NCI-H146 treated with DMSO at 0.1 percent for 48 hours (cell line): Measurements from ENCODE around the gene SLC17A7.

Experiments used
- DNase-seq: peaks from one replicate; lab custom pipeline; 2025; ENCODE audit not compliant: unreplicated experiment; lab: John Stamatoyannopoulos, UW

The SLC17A7 gene

DNA sequence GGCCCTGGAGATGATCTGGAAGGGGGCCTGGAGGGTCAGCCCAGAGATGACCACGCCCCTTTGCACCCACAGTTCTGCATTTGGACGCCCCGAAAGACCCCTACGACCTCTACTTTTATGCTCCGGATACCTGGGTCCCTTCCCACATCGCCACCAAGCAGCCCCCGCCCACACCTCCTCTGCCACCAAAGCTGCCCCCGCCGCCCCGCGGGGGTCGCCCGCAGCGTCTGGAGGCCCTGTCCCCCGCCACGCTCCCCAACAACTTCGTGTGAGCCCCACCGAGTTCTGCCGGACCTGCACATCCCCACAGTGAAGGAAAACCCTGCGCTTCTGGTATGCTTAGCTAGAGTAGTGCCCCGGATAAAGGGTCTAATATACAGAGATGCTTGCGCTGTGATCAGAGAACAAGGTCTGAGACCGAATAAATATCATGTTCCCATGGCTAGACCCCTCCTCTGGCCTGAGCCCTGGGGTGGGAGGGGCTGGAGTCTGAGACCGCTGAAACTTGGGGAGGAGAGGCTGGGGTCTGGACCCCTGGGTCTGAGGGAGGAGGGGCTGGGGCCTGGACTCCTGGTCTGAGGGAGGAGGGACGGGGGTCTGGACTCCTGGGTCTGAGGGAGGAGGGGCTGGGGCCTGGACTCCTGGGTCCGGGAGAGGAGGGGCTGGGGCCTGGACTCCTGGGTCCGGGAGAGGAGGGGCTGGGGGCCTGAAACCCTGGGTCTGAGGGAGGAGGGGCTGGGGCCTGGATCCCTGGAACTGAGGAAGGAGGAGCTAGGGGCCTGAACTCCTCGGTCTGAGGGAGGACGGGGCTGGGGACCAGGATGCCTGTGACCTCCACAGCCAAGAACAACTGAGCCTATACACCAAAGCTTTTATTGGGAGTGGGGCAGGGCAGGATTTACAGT lies 12.5 kb downstream of the SLC17A7 start:
- DNase-seq: no peak

DNA sequence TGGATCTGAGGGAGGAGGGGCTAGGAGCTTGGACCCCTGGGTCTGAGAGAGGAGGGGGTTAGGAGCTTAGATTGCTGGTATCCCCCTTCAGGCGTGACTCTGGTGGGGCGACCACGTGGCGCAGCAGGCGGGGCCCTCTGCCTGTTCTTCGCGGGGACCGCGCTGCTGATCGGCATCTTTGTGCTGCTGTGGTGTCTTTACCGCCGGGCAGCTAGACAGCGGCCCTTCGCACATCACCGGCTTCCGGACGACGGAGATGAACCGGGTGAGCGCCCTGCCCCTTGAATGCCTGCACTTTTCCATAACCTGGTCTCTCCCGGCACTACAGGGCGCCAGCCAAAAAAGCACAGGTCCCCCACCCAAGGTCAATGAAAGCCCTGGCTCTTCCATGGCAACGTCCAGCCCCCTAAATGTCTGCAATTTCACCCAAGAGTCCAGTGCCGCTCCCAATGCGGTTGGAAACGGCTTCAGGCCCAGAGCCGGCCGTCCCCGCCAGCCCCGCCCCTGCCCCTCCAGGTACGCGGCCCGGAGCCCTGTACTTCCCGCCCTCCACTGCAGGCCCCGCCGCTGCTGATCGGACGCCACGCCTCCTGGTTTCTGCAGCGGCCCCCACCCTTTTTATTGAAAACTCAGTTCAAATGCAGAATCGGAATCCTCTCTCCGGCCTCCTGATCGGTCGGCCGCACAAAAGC lies 13.3 kb downstream of the SLC17A7 start:
- DNase-seq: peak; percentile 31

DNA sequence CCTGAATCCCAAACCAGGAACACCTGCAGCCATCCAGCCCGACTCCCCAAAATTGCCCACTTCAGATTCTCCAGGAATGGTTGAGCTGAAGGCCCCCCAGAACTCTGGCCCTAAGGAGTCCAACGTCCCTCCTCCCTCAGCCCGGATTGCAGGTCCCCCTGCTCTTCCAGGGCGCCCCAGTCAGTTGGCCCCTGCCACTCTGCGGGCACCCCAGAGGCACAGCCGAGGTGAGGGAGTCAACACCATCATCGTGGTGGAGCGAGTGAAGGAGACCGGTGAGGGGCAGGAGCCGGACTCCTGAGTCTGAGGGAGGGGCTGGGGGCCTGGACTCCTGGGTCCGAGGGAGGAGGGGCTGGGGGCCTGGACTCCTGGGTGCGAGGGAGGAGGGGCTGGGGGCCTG lies 14.0 kb downstream of the SLC17A7 start:
- no peak for DNase-seq

DNA sequence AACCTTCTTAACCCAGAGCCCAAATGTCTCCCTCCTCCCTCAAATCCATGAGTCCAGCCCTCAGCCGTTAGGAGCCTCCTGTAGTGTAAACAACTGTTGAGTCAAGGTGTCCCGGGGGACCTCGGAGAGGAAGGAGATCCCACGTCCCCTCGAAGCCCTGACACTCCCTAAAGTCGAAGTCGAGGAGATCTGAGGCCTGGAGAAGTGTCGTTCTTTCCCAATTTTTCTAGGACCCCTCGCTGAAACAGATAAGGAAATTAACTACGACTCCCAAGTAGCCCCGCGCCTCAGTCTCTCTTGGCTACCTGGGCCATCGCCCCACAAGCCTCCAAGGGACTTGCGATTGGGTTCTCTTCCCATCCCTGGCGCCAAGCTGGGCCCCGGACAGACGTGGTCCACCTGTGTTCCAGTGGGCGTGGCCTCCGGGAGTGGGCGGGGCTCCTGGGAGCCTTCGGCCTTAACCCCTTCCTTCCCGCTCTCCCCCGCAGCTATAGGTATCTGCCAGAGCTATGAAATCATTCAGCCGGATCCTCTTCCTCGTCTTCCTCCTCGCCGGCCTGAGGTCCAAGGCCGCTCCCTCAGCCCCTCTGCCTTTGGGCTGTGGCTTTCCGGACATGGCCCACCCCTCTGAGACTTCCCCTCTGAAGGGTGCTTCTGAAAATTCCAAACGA lies 15.3 kb downstream of the SLC17A7 start:
- no peak for DNase-seq

DNA sequence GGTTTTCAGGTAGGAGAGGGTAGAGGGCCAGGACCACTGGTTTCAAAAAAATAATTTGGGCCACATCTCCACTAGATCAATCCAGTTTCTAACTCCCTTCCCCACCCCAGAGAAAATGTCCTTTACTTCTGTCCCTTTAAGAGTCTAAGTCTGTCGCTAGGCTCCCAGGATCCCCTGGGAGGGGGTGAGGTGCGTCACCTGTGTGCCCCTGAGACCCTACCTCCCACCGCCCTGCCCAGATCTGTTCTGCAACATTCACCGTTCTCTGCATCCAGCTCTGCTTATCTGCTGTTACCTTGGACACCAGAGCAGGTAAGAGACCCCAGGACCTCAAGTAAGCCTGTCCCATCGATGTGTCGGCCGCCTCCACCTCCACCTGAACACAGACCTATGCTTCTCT lies 16.1 kb downstream of the SLC17A7 start, which contains the start of gene GFY:
GFY (plus strand) TSS at position 211 of the 400 bp plus-strand sequence. CDS start 1,043 bp downstream, outside the sequence.
- DNase-seq: no peak

DNA sequence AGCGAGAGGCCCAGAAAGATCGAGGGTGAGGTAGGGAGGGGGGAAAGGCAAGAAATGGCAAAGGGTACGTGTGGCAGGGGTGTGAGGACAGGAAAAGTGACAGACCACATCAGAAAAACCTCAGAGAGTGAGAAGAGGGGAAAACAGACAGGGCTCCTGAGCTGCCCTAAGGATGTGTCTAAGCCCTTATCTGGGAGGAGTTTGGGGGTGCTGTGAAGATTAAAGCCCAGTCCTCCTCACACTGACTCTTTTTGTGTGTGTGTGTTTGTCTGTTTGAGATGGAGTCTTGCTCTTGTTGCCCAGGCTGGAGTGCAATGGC lies 17.4 kb downstream of the SLC17A7 start:
- DNase-seq: no peak

DNA sequence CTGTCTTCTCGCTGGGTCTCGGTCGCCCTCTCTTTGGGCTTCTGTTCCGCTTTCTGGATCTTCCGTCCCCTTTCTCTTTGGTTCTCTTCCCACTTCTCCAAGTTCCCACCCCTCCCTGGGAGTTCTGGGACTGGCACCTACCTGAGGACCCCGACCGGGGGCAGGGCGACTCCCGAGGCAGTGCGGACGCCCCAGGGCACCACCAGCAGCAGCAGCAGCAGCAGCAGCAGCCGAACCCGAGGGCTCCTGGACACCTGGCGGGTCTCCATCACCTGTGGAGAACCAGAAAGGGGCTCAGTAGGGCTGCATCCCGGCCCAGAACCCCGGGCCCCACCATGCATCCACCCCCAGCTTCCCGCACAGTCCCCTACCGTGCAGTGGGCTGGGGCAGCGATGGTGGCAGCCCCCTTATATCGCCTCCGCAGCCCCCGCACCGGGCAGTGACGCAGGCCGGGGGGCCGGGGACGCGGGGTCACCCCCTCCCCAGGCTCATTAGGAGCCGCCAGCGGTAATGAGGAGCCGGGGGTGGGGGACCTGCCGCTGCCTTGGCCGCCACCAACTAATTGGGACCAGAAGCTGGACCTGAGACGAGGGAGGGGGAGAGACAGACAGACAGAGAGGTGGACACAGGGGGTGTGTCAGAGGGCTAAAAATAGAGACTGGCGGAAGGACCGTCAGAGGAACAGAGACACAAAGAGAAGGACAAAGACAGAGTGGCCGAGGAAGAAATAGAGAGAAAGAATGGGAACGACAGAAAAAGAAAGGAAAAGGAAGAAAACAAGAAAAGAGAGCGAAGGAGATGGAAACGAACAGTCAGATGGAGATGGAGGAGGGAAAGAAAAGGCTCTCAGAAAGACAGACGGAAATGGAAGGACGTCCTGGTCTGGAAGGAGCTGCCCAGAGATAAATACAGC lies 18.0 kb downstream of the SLC17A7 start, which contains the start of gene PTH2:
PTH2 (minus strand) TSS at position 371 of the 914 bp plus-strand sequence; CDS start at position 269, 102 bp downstream.
- no peak for DNase-seq

DNA sequence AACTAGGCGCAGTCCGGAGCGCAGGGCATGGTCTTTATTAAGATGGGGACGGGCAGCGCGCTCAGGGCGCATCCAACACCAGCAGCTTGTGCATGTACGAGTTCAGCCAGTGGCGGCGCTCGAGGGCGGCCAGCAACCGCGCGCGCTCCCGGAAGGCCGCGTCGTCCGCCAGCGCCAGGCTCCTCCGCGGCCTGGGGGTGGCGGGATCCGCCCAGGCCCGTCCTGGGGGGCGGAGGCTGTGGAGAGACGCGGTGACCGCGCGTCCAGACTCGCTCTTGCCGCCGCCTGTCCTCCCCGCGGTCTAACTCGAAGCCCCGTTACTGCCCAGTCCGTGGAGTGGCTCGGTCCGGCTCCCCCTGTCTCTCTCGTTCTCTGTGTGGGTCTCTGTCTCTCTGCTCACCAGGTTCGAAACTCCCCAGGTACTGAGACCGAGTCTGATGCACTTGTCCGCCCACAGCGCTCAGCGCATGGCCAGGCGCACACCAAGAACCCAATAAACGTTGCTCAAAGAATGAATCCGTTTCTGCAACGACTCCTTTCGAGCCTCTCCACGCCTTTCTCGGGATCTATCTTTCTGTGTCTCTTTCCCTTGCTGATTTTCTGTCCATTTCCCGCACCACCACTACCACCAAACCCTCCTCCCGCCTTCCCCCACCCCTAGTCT lies 18.8 kb downstream of the SLC17A7 start:
- peak; percentile 22 for DNase-seq

DNA sequence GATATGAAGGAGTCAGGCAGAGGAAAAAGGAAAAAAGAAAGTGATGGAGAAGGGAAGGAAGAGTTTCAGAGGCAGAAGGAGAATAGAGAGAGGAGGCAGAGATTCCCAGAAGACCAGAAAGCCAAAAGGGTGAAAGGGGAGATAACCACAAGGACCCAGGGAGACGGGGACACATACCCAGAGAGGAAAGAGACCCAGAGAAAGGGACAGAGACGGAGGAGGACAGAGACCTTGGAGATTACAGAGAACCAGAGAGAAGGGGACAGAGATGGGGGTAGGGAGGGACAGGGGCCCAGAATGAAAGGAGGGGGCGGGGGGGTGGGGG lies 19.5 kb downstream of the SLC17A7 start:
- no peak for DNase-seq

DNA sequence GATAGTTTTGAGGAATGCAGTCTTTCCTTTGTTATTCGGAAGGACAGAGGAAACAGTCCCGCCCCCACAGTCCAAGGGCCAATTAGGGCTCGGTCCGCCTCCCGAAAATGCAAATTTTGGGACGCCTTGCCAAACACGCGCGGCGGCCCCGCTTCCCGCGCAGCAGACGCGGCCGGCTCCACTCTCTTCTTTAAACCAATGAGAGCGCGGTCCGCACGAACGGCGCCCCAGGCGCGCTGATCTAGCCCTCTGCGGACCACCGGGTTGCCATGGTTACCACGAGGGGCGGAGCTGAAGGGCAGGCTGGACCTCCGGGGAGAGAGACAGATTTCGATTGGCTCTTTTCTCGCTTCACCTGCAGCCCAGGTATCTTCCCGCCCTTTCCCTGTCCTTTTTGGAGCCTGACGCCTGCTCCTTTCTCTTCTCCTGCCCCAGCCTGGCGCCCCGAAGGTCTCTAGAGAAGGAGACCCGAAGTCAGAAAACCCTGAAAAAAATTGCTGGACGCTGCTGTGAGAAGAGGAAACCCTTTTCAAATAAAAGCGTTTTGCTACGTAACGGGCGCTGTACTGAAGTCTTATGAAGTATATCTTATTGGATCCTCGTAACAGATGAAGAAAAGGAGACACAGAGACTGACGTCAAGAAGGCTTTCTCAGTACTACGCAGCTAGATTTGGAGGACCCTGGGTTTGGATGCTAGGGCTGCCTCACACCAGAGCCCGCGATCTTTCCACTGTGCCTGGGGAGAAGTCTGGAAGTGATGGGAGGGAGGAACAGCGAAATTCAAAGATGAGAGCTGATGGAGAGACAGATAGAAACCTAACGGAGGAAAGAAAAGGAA lies 20.1 kb downstream of the SLC17A7 start:
- DNase-seq: peak; percentile 71

DNA sequence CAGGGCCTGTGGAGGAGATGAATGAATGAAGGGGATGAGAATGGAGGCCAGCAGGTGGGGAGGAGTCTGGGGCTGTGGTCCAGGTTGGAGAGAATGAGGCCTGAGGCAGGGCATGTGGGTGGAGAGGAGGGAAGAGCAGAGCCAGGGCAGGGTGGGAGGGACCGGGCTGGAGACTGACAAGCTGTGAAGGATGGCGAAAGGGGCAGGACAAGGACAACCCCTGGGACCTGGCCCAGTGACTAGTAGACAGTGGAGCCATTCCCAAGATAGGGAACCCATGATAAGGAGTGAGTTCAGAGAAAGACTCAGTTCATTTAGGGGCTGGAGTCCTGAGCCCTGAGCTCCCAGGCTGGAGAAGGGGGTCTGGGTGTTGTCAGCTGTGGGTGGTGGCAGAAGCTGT lies 21.1 kb downstream of the SLC17A7 start:
- DNase-seq: no peak

DNA sequence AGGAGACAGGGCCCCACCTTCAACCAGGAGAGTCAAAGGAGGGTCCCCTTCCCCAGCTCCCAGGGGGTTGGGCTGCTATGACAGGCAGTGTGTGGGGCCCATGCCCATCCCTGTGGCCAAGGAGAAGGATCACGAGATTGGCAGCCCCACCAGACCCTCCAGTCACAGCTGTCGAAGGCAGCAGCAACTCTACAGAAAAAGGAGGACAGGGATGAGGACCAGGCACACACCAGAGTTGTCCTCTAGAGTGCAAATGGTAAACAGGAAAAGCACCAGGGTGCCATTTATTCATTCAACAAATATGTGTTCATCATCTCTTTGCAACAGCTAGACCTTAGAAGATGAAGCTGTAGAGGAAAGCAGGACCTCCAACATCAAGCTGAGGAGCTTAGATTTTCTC lies 22.2 kb downstream of the SLC17A7 start:
- DNase-seq: no peak

DNA sequence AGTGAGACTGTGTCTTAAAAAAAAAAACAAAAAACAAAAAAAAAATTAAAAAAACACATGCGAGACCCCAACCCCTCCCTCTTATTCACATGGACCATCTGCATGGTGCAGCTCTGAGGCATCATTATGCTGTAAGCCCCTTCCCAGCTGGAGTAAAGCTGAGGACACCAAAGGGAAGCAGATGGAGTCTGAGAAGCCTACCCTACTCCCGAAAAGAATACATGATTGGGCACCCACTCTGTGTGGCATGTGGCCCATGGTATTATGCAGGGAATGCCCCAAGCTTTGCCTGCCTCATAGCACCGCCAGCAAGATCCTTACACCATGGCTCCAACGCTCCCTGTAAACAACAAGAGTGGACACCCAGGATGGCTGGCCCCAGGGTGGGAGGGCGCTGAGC lies 22.8 kb downstream of the SLC17A7 start:
- no peak for DNase-seq

DNA sequence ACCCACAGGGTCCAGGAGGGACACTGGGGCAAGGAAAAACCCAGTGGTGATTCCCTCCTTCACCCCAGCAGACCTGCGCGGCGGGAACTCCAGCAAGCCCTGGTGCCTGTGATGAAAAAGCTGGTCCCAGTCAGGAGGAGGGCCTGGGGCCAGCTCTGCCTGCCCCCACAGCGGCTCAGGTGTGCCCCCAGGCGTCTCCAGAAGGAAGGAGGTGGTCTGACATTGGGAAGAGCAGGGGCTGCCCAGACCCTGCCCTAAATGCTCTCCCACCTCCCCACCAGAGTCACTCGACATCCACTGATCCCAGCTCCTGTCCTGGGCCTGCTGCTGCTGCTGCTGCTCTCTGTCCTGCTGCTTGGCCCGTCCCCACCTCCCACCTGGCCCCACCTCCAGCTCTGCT lies 24.2 kb downstream of the SLC17A7 start:
- no peak for DNase-seq

DNA sequence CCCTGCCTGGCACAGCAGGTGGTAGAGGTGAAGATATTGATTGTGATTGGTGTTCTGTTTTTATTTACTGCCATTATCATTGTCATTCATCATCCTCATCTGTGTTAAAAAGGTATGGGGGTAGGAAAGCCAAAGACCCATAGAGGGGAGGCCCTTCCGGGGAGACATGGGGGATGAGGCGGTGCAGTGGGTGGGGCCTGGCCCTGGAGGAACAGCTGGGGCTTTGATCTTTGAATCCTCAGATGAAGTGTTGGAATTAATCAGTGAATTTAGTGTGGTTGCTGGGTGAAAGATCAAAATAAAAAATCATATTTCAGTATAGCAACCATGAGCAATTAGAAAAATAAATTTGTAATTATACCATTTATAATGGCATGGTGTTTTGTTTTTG lies 25.5 kb downstream of the SLC17A7 start:
- no peak for DNase-seq

DNA sequence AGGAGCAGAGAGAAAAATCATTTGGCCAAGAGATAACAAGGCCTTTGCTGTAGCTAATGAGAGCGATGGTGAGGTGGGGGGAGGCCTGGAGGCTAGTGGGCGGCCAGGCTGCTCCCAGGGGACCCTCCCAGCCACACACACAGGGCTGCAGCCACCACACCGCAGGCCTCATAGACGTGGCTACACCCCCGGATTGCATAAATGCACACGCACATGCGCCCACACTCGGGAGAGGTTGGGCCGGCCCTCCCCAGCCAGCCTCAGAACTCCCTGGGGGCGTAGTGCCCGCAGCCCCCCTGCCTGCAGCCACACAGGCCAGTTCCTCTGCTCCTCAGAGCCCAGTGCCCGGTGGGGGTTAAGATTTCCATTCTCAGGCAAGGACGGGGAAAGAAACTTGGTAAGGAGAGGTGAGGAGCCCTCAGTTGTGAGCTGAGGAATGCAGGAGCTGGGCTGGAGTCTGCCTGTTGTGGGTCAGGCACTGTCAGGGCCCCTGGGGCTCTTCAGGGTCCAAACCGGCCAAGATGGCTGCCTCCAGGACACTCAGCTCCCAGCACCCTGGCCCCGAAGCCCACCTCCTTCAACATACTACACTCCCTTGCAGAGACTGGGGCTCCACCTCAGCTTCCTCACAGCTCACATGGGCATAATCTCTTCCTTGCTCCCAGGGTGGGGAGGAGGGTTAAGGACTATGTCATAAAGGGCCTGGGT lies 26.1 kb downstream of the SLC17A7 start:
- no peak for DNase-seq

DNA sequence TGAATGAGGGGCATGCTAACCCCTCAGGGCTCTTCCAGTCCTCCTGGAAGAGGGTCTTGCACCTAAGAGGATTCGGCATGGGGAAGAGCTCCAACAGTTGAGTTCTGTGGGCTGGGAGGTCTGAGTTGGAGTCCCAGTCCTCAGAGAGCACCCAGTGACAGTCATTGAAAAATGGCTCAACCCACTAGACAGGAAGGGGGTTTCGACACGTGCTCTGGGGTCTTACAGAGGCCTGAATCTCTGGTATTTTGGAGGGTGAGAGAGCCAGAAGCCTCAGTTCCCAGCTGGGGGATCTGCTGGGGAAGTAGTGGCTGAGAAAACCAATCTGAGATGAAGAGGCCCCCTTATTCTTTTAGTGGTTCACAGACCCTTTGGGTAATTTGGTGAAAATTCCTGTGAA lies 27.1 kb downstream of the SLC17A7 start:
- no peak for DNase-seq

DNA sequence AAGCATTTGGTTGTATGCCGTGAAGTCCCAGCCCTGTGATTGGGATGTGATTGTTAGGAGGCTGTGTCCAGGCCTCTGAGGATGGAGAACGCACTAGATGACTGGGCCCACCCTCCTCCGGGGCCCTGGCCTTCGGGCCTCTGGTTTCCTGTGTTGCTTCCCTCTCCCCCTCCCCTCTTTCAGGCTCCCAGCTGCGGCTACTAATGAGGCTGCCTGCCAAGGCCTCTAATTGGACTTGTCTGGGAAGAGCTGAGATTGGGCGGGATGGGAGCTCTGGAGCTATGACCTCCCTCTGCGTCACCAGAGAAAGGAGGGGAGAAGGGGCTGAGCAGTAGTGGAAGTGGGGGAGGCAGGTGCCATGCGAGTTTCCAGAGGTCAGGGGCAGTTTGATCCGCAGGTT lies 28.0 kb downstream of the SLC17A7 start:
- peak; percentile 84 for DNase-seq
